Hindlimb muscle (tissue), 1 donor: ENCODE results near the gene TBX18. TPM values are rescaled to one million over a fixed set of nuclear protein-coding genes. Genes with fewer than 3 reads are reported as not detected.
A peak's percentile ranks its signal among the peaks of the same experiment; 100 is the strongest.

Experiments used
- DNase-seq: peaks from one replicate; pipeline ENCODE4 v3.0.0-alpha.2; 2013
- polyA plus RNA-seq: library from polyadenylated mRNA; unstranded; fragments of 120-200 nt; gene quantifications from one replicate; pipeline ENCODE4 v1.2.1, GENCODE V29; 2013; ENCODE audit not compliant: insufficient read length

The TBX18 gene
- polyA plus RNA-seq, 1 donor: 21.5 TPM

- DNase-seq: no peak
Measured at GRCh38 chr6:84743616-84744015, 20.8 kb downstream of the TBX18 start.

- no peak for DNase-seq
Measured at GRCh38 chr6:84740385-84740784, 24.0 kb downstream of the TBX18 start.

- no peak for DNase-seq
Measured at GRCh38 chr6:84739866-84740208, 24.6 kb downstream of the TBX18 start.

GRCh38 chr6:84738996-84739865 is 25.2 kb downstream of the TBX18 start:
- no peak for DNase-seq

- no peak for DNase-seq
Measured at GRCh38 chr6:84733889-84734288, 30.5 kb downstream of the TBX18 start.

GRCh38 chr6:84731901-84732300 is 32.5 kb downstream of the TBX18 start:
- no peak for DNase-seq

GRCh38 chr6:84731401-84731800 is 33.0 kb downstream of the TBX18 start:
- no peak for DNase-seq

GRCh38 chr6:84728602-84729001 is 35.8 kb downstream of the TBX18 start:
- DNase-seq: no peak

GRCh38 chr6:84719152-84719551 is 45.2 kb downstream of the TBX18 start:
- DNase-seq: no peak

GRCh38 chr6:84718038-84718955 is 46.1 kb downstream of the TBX18 start:
- DNase-seq: no peak

GRCh38 chr6:84709121-84709520 is 55.3 kb downstream of the TBX18 start:
- no peak for DNase-seq

GRCh38 chr6:84707171-84707570 is 57.2 kb downstream of the TBX18 start:
- no peak for DNase-seq

- DNase-seq: no peak
Measured at GRCh38 chr6:84696166-84696565, 68.2 kb downstream of the TBX18 start.

GRCh38 chr6:84691978-84692623 is 72.3 kb downstream of the TBX18 start:
- no peak for DNase-seq

- no peak for DNase-seq
Measured at GRCh38 chr6:84688141-84688873, 76.1 kb downstream of the TBX18 start.

- DNase-seq: peak; percentile 38
Measured at GRCh38 chr6:84687431-84687830, 77.0 kb downstream of the TBX18 start.

- no peak for DNase-seq
Measured at GRCh38 chr6:84685983-84686584, 78.3 kb downstream of the TBX18 start.

- DNase-seq: no peak
Measured at GRCh38 chr6:84681693-84682326, 82.6 kb downstream of the TBX18 start.

- DNase-seq: no peak
Measured at GRCh38 chr6:84675651-84676050, 88.7 kb downstream of the TBX18 start.

GRCh38 chr6:84674395-84674794 is 90.0 kb downstream of the TBX18 start:
- no peak for DNase-seq

- DNase-seq: no peak
Measured at GRCh38 chr6:84671183-84671582, 93.2 kb downstream of the TBX18 start.
